Measurements from ENCODE around the gene CTDP1. TPM values are rescaled to one million over a fixed set of nuclear protein-coding genes. Genes with fewer than 3 reads are reported as not detected.

CTDP1 gene
- total RNA-seq, 1 donor from 2014 or later = 23.9 TPM

DNA sequence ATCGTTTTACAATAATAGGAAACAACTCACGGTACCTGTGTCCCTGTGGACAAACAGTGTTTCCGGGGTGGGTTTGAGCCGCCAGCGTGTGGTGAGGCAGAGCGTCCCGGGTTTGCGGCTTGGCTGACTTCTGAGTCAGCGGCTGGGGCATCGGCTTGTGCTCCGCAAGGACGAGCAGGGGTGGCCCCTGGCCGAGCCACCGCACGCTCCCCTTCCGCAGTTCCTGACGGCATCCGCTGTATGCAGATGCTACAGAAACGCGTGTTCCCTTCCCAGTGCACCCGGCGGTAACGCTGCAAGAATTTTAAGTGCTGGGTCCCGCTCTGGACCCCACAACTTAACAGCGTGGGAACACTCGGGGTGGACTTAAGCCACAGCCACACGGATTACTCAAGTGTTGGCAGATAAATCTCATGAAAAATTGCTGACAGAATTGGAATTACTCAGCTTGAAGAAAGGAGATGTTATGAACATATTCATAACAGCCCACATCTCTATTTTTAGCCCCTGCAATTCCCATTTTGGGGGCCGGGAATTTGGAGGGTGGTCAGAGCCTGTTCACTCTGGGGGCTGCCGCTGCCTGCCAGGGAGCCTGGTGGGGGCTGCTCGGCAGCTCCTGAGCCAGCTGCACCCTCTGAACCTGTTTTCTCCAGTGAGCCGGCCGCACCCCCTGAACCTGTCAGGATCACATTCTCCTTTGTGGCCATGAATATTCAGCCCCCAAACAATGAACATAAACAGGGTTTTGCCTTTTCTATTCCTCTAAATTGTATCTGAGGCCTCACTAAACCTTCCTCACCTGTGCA, 105.6 kb downstream of the CTDP1 start:
- H3K27ac Mint-ChIP-seq = no peak overlapping the region
- no peaks in the 10 kb centered on the region for H3K9me3 Mint-ChIP-seq (ENCODE audit: low read depth)
- DNase-seq (ENCODE audit: low spot score, unreplicated experiment) = no peak
- peaks cover 69% of the 10 kb centered on the region for H3K27me3 Mint-ChIP-seq
- no peaks in the 10 kb centered on the region for H3K4me1 Mint-ChIP-seq (ENCODE audit: low read depth)
- TF ChIP-seq, protein P1, sequence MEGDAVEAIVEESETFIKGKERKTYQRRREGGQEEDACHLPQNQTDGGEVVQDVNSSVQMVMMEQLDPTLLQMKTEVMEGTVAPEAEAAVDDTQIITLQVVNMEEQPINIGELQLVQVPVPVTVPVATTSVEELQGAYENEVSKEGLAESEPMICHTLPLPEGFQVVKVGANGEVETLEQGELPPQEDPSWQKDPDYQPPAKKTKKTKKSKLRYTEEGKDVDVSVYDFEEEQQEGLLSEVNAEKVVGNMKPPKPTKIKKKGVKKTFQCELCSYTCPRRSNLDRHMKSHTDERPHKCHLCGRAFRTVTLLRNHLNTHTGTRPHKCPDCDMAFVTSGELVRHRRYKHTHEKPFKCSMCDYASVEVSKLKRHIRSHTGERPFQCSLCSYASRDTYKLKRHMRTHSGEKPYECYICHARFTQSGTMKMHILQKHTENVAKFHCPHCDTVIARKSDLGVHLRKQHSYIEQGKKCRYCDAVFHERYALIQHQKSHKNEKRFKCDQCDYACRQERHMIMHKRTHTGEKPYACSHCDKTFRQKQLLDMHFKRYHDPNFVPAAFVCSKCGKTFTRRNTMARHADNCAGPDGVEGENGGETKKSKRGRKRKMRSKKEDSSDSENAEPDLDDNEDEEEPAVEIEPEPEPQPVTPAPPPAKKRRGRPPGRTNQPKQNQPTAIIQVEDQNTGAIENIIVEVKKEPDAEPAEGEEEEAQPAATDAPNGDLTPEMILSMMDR (IDR thresholded peaks at IDR 0.05; ENCODE audit: unreplicated experiment) = no peak
- H3K4me3 Mint-ChIP-seq (ENCODE audit: low read depth) = no peak overlapping the region
- no peaks in the 10 kb centered on the region for H3K36me3 Mint-ChIP-seq (ENCODE audit: insufficient read depth)

DNA sequence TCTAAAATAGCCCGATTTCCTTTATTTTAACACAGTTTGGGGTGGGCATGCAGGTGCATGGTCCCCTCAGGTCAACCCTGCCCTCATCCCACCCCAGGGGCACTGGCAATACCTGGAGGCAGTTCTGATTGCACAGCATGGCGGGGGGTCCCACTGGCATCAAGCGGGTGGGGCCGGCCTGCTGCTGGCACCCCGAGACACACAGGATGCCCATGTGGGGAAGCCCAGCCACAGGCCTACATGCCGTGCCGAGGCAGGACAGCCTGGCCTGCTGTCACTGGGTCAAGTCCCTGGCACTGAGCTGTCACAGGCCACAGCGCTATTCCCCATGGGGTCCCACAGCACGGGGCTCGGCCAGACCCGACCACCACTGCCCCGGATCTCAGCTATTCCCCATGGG, 106.2 kb downstream of the CTDP1 start:
- Mint-ChIP-seq H3K9me3 (ENCODE audit: low read depth) (no peaks in the 10 kb centered on the region), H3K36me3 (ENCODE audit: insufficient read depth) (no peaks in the 10 kb centered on the region), H3K27ac (no peak overlapping the region), H3K27me3 (peaks cover 75% of the 10 kb centered on the region), H3K4me1 (ENCODE audit: low read depth) (no peaks in the 10 kb centered on the region), H3K4me3 (ENCODE audit: low read depth) (no peak overlapping the region)
- no peak for DNase-seq (ENCODE audit: low spot score, unreplicated experiment)
- TF ChIP-seq, protein P1 (IDR thresholded peaks at IDR 0.05; ENCODE audit: unreplicated experiment) = no peak

DNA sequence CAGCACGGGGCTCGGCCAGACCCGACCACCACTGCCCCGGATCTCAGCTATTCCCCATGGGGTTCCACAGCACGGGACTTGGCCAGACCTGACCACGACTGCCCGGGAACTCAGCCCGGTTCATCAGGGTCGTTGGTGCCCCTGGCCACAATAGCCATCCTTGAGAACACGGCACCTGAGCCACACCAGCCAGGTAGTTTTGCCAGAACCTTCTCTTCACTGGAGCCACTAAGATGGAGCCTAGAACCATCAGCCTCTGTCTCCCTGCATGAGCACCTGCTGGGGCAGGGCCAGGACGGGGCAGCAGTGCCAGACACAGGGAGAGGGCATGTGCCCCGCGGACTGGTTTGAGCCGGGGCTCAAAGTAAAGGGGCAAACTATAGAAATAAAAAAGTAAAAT, 106.7 kb downstream of the CTDP1 start:
- no peak for DNase-seq (ENCODE audit: low spot score, unreplicated experiment)
- Mint-ChIP-seq H3K36me3 (ENCODE audit: insufficient read depth) (no peaks in the 10 kb centered on the region), H3K9me3 (ENCODE audit: low read depth) (no peaks in the 10 kb centered on the region), H3K4me1 (ENCODE audit: low read depth) (no peaks in the 10 kb centered on the region), H3K27ac (no peak overlapping the region), H3K27me3 (peaks cover 76% of the 10 kb centered on the region), H3K4me3 (ENCODE audit: low read depth) (no peak overlapping the region)
- TF ChIP-seq, protein P1 (IDR thresholded peaks at IDR 0.05; ENCODE audit: unreplicated experiment) = no peak

DNA sequence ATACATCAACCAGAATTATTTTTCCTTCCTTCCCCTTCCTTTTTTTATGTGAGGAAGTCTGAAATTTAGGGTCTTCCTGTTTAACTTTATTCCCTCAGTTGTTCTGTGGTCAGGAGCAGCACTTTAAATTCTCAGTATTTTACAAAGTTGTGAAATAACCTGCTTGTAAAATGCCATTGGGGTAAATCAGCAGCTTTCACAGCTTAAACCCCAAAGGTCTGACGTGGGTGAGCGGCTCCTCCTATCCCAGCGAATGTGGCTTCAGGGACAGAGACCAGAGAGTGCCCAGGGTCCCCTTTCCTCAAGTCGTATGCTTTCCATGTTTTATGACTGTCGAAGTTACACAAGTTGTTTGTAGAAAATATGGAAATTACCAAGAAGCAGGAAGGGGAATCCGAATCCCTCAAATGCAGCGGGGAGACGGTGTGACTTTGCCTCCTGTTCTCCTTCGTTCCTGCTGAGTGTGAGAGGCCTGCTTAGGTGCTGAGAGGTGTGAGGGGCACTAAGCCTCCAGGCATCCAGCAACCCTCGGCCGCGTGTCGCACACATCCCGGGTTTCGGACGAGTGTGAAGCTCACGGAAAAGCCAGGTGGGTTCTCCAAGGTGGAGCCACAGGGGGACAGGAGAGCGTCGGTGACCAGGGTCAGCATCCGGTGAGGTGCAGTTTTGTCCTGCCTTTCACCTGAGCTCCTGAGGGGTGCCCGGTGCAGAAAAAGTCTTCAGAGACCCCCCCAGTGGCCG, 107.4 kb downstream of the CTDP1 start:
- Mint-ChIP-seq H3K4me1 (ENCODE audit: low read depth) (no peaks in the 10 kb centered on the region), H3K4me3 (ENCODE audit: low read depth) (no peak overlapping the region), H3K27me3 (peaks cover 80% of the 10 kb centered on the region), H3K36me3 (ENCODE audit: insufficient read depth) (no peaks in the 10 kb centered on the region), H3K9me3 (ENCODE audit: low read depth) (no peaks in the 10 kb centered on the region), H3K27ac (no peak overlapping the region)
- TF ChIP-seq, protein P1 (IDR thresholded peaks at IDR 0.05; ENCODE audit: unreplicated experiment) = no peak
- no peak for DNase-seq (ENCODE audit: low spot score, unreplicated experiment)

DNA sequence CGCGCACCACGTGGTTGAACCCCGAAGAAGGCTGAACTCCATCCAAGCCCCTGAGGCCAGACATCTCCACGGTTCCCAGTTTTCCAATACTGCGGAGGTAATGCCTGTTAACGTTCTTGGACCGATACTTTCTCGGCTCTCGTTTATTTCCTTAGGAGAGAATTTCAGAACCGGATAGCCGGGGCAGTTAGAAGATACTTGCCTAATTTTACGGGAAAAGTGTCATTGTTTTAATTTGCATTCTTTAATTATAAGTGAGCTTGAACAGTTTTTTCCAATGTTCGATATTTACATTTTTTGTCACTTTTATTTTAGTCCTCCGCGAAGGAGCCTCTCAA, 107.9 kb downstream of the CTDP1 start:
- H3K27me3 Mint-ChIP-seq = peaks cover 80% of the 10 kb centered on the region

More for the DNA sequence above, 107.9 kb downstream of the CTDP1 start:
- Mint-ChIP-seq H3K36me3 (ENCODE audit: insufficient read depth) (no peaks in the 10 kb centered on the region), H3K27ac (no peak overlapping the region), H3K9me3 (ENCODE audit: low read depth) (no peaks in the 10 kb centered on the region), H3K4me1 (ENCODE audit: low read depth) (no peaks in the 10 kb centered on the region), H3K4me3 (ENCODE audit: low read depth) (no peak overlapping the region)
- no peak for DNase-seq (ENCODE audit: low spot score, unreplicated experiment)
- TF ChIP-seq, protein P1 (IDR thresholded peaks at IDR 0.05; ENCODE audit: unreplicated experiment) = no peak

Measured in progenitor cell of endocrine pancreas (in vitro differentiated cells).